22Rv1 (cell line): ENCODE measurements around the gene SLC22A31.

Experiments used
- ZFX ChIP-seq: fragments of 450-650 bp; IDR thresholded peaks from 2 replicates; pipeline ENCODE4 v1.6.1; 2017; ENCODE audit warnings: antibody characterized with exemption, borderline replicate concordance
- TF ChIP-seq, protein P1 (sequence below): fragments of 450-650 bp; IDR thresholded peaks from 2 replicates; pipeline ENCODE4 v1.5.1; 2017; ENCODE audit warnings: mild to moderate bottlenecking

DNA sequence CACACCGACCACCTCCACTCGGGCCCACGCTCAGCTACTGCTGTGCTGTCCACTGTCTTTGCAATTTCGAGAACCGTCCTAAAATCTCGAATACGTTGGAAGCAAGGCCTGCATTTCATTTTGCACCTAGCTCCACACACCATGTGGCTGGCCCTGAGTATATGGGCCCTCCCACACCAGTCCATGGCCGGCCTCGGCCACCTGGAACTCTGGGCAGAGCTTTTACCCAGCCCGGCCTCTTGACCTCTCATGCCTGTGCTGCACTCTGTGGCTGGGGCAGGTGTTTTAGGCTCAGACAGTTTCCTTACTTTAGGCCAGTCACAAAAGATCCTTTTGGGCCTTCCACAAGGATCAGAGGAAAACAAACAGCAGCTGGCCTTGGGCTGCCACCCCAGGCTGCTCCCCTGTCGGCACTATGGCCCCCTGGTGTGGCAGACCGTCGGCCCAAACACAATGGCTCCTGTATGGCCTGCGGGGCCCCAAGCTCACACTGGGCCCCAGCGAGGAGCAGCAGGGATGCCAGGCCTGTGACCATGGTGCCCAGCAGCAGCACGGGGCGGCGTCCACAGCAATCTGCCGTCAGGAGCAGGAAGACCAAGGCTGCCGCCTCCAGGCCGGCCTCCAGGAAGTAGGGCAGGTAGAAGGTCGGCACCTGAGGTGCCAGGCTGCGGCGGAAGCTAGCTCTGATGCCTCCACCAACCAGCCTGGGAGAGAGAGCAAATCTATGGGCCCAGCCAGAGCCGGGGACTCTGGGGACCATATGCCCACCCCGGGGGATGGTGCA lies 2.5 kb downstream of the SLC22A31 start:
- TF ChIP-seq, protein P1, sequence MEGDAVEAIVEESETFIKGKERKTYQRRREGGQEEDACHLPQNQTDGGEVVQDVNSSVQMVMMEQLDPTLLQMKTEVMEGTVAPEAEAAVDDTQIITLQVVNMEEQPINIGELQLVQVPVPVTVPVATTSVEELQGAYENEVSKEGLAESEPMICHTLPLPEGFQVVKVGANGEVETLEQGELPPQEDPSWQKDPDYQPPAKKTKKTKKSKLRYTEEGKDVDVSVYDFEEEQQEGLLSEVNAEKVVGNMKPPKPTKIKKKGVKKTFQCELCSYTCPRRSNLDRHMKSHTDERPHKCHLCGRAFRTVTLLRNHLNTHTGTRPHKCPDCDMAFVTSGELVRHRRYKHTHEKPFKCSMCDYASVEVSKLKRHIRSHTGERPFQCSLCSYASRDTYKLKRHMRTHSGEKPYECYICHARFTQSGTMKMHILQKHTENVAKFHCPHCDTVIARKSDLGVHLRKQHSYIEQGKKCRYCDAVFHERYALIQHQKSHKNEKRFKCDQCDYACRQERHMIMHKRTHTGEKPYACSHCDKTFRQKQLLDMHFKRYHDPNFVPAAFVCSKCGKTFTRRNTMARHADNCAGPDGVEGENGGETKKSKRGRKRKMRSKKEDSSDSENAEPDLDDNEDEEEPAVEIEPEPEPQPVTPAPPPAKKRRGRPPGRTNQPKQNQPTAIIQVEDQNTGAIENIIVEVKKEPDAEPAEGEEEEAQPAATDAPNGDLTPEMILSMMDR: no peak
- no peak for TF ChIP-seq ZFX
